ENCODE data around the gene LSAMP. TPM values are rescaled to one million over a fixed set of nuclear protein-coding genes. Genes with fewer than 3 reads are reported as not detected.

The LSAMP gene
- total and polyA plus RNA-seq, 2 of the 8 experiments (the other 6 are each of a cell fraction or from before 2014, with no cell fraction given) = 1.8 to 5.7 TPM

GRCh38 chr3:116260491-116260890 lies 184.8 kb downstream of the LSAMP start:
- Histone ChIP-seq H2BK120ac (replicated peaks; ENCODE audit: low read depth, low read length) (no peak overlapping the region), H3K9me3 (ENCODE audit: insufficient read depth in 2 of 2, low read depth in 1 of 2, low read length in 1 of 2) (no peaks in the 10 kb centered on the region), H3K79me1 (ENCODE audit: low read depth, low read length) (no peaks in the 10 kb centered on the region), H4K91ac (replicated peaks; ENCODE audit: insufficient read length, low read length) (no peak overlapping the region), H2BK12ac (ENCODE audit: low read depth, low read length) (no peak overlapping the region), H3K79me2 (ENCODE audit: control insufficient read depth in 1 of 2, insufficient read depth in 2 of 2, low read length in 2 of 2) (no peaks in the 10 kb centered on the region), H4K5ac (ENCODE audit: insufficient read length, low read depth, low read length) (no peak overlapping the region), H4K20me1 (replicated peaks in 1 of 2; ENCODE audit: control insufficient read depth in 1 of 2, insufficient read depth in 2 of 2, low read length in 2 of 2) (peaks cover 3 to 4% of the 10 kb centered on the region in 2 experiments), H4K8ac (ENCODE audit: extremely low read depth, insufficient read depth, low read length) (no peak overlapping the region), H3K14ac (ENCODE audit: insufficient read length) (no peak overlapping the region), H2AK5ac (ENCODE audit: low read depth, low read length) (no peak overlapping the region), H3K4me3 (ENCODE audit: extremely low read depth in 1 of 4, insufficient read depth in 2 of 4, low read depth in 3 of 4, low read length in 4 of 4) (no peak overlapping the region), H2BK15ac (ENCODE audit: low read length) (no peak overlapping the region), H3K23me2 (ENCODE audit: low read depth, low read length) (no peaks in the 10 kb centered on the region; the same call in 1 of the 2 replicates), H2BK20ac (ENCODE audit: low read length) (no peak overlapping the region), H2BK5ac (ENCODE audit: low read depth, low read length) (no peak overlapping the region), H3K27ac (ENCODE audit: low read depth, low read length) (no peak overlapping the region), H3K23ac (ENCODE audit: insufficient read length) (no peak overlapping the region), H3K4ac (replicated peaks; ENCODE audit: insufficient read length, low read depth, low read length) (no peak overlapping the region), H3K9ac (replicated peaks in 1 of 4; ENCODE audit: extremely low read depth in 1 of 4, low read depth in 3 of 4, low read length in 3 of 4) (no peak overlapping the region), H3K4me2 (ENCODE audit: insufficient read depth in 1 of 2, low read depth in 2 of 2, low read length in 2 of 2) (peak overlapping the region in 1 of 2 experiments; percentile 29; a peak in 1 of 4 replicates), H3K36me3 (ENCODE audit: control insufficient read depth in 2 of 4, insufficient read depth in 4 of 4, low read length in 3 of 4) (no peaks in the 10 kb centered on the region), H3K56ac (replicated peaks; ENCODE audit: insufficient read length, low read depth, low read length) (no peak overlapping the region), H3K18ac (ENCODE audit: extremely low read depth, low read length) (no peak overlapping the region), H2AFZ (ENCODE audit: low read length) (no peak overlapping the region), H3K27me3 (replicated peaks in 1 of 4; ENCODE audit: control insufficient read depth in 3 of 4, extremely low read depth in 1 of 4, insufficient read depth in 3 of 4, low read length in 3 of 4) (peaks cover 7 to 27% (median 20%) of the 10 kb centered on the region in 4 experiments), H3K4me1 (replicated peaks in 1 of 4; ENCODE audit: control insufficient read depth in 3 of 4, insufficient read depth in 4 of 4, low read length in 3 of 4) (peaks cover 0 to 13% (median 11%) of the 10 kb centered on the region in 4 experiments; a peak in 6 of 7 replicates)
- FAIRE-seq (peak; percentile 60), DNase-seq (ENCODE audit: low read depth in 1 of 2, low spot score in 2 of 2) (no peak)
- CTCF ChIA-PET (ENCODE audit: partially characterized antibody) = no interaction called here
- WGBS, 2 experiments (ENCODE audit: extremely low coverage in 1 of 2, insufficient coverage in 1 of 2, insufficient read length in 1 of 2, insufficient replicate concordance in 2 of 2, low coverage in 1 of 2, low lambda C conversion rate in 2 of 2, missing lambda C conversion rate in 1 of 2) = 14% methylated on average over 2 of the region's 2 CpGs; no CpG with 5 or more reads in 1 of the 2 experiments
- POLR2A ChIA-PET (ENCODE audit: partially characterized antibody) = no interaction called here
- TF ChIP-seq SAP30 (IDR thresholded peaks at IDR 0.05; ENCODE audit: insufficient read depth, insufficient replicate concordance, low read length) = no peak
- TF ChIP-seq E2F6 (IDR thresholded peaks at IDR 0.05) = no peak
- TF ChIP-seq FOSL1 (IDR thresholded peaks at IDR 0.05; ENCODE audit: insufficient read depth, low read depth, low read length) = no peak
- no peak for TF ChIP-seq SIX5 (IDR thresholded peaks at IDR 0.05; ENCODE audit: low read depth, low read length)
- TF ChIP-seq, protein P1, sequence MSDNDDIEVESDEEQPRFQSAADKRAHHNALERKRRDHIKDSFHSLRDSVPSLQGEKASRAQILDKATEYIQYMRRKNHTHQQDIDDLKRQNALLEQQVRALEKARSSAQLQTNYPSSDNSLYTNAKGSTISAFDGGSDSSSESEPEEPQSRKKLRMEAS (IDR thresholded peaks at IDR 0.05) = no peak
- TF ChIP-seq POLR2AphosphoS5 (IDR thresholded peaks at IDR 0.05; ENCODE audit: low read depth, low read length) = 0 out of 2 replicates have a peak, but pooled peaks have one; percentile 42
- no peak for TF ChIP-seq SP1 (IDR thresholded peaks at IDR 0.05; ENCODE audit: low read depth, low read length)
- TF ChIP-seq CTCF (IDR thresholded peaks at IDR 0.05; ENCODE audit: control extremely low read depth in 1 of 3, insufficient read depth in 1 of 3, low read depth in 1 of 3, low read length in 3 of 3) = no peak
- TF ChIP-seq NRF1 (IDR thresholded peaks at IDR 0.05; ENCODE audit: low read depth, low read length) = no peak
- no peak for TF ChIP-seq RBBP5 (IDR thresholded peaks at IDR 0.05; ENCODE audit: borderline replicate concordance, low read depth, low read length)
- no peak for TF ChIP-seq CBX8 (IDR thresholded peaks at IDR 0.05; ENCODE audit: borderline replicate concordance, low read depth, low read length)

Data from H1 (cell line).